GM23338 (cell line): ENCODE measurements around the gene TRAF3. TPM values are rescaled to one million over a fixed set of nuclear protein-coding genes. Genes with fewer than 3 reads are reported as not detected.

Source experiments
- ATAC-seq: fragments of 200-7000 bp; cut with Tn5 transposase; 3 replicates; pipeline ENCODE4 v1.9.1; 2020
- DNase-seq: peaks from one replicate; pipeline ENCODE4 v3.0.0-alpha.2; 2015; ENCODE audit warnings: low spot score
- H2AFZ ChIP-seq: fragments of 200-600 bp; sonication (generic); 2 replicates; pipeline ENCODE4 v1.8.0; 2016; ENCODE audit warnings: antibody characterized with exemption, mild to moderate bottlenecking, moderate library complexity
- H3F3A ChIP-seq: fragments of 200-600 bp; sonication (generic); replicated peaks from 2 replicates; pipeline ENCODE4 v1.8.0; 2017; ENCODE audit warnings: antibody characterized with exemption, mixed run types, low read depth
- H3K27ac ChIP-seq: fragments of 200-600 bp; sonication (generic); 2 replicates; pipeline ENCODE4 v1.6.1; 2016; ENCODE audit warnings: low read depth
- H3K27me3 ChIP-seq: fragments of 200-600 bp; sonication (generic); 2 replicates; pipeline ENCODE4 v1.8.0; 2016; ENCODE audit warnings: mild to moderate bottlenecking, mixed run types, moderate library complexity; ENCODE audit not compliant: insufficient read depth
- H3K36me3 ChIP-seq: fragments of 200-600 bp; sonication (generic); 2 replicates; pipeline ENCODE4 v1.8.0; 2016; ENCODE audit warnings: mild to moderate bottlenecking; ENCODE audit not compliant: insufficient read depth
- H3K4me1 ChIP-seq: fragments of 200-600 bp; sonication (generic); 2 replicates; pipeline ENCODE4 v1.8.0; 2016; ENCODE audit warnings: mild to moderate bottlenecking, moderate library complexity; ENCODE audit not compliant: insufficient read depth
- H3K4me2 ChIP-seq: fragments of 200-600 bp; sonication (generic); 2 replicates; pipeline ENCODE4 v1.7.1; 2017; ENCODE audit warnings: mixed run types
- H3K4me3 ChIP-seq: fragments of 200-600 bp; sonication (generic); 2 replicates; pipeline ENCODE4 v1.6.1; 2016; ENCODE audit warnings: mixed run types
- H3K79me2 ChIP-seq: fragments of 200-600 bp; sonication (generic); replicated peaks from 2 replicates; pipeline ENCODE4 v1.8.0; 2017; ENCODE audit warnings: mild to moderate bottlenecking; ENCODE audit not compliant: insufficient read depth
- H3K9me2 ChIP-seq: fragments of 200-600 bp; sonication (generic); 2 replicates; pipeline ENCODE4 v1.8.0; 2017; ENCODE audit not compliant: insufficient read depth
- H4K20me1 ChIP-seq: fragments of 200-600 bp; sonication (generic); replicated peaks from 2 replicates; pipeline ENCODE4 v1.8.0; 2017; ENCODE audit warnings: mild to moderate bottlenecking; ENCODE audit not compliant: insufficient read depth
- H3K27ac Mint-ChIP-seq: 2 replicates; pipeline ENCODE4 v1.8.0; 2020; ENCODE audit warnings: inconsistent platforms, mild to moderate bottlenecking, moderate library complexity, mixed read lengths
- H3K27me3 Mint-ChIP-seq: 3 replicates; pipeline ENCODE4 v1.8.0; 2022; ENCODE audit warnings: low read depth, mild to moderate bottlenecking, moderate library complexity, mixed read lengths, inconsistent platforms; ENCODE audit not compliant: insufficient read depth, poor library complexity
- H3K36me3 Mint-ChIP-seq: 3 replicates; pipeline ENCODE4 v1.8.0; 2021; ENCODE audit warnings: low read depth, mild to moderate bottlenecking, inconsistent platforms, moderate library complexity, mixed read lengths
- H3K4me1 Mint-ChIP-seq: 3 replicates; pipeline ENCODE4 v1.8.0; 2020; ENCODE audit warnings: mild to moderate bottlenecking, inconsistent platforms, mixed read lengths
- H3K4me3 Mint-ChIP-seq: 3 replicates; pipeline ENCODE4 v1.8.0; 2021; ENCODE audit warnings: moderate library complexity, mild to moderate bottlenecking, inconsistent platforms, mixed read lengths
- H3K9me3 Mint-ChIP-seq: 3 replicates; pipeline ENCODE4 v1.8.0; 2020; ENCODE audit warnings: moderate library complexity, mild to moderate bottlenecking, inconsistent platforms, mixed read lengths
- ETS1 ChIP-seq: IDR thresholded peaks from 2 replicates; pipeline ENCODE4 v1.6.1; 2016; ENCODE audit warnings: antibody characterized with exemption
- EZH2phosphoT487 ChIP-seq: fragments of 200-600 bp; sonication (generic); IDR thresholded peaks from one replicate; pipeline ENCODE4 v1.8.1; 2018; ENCODE audit warnings: antibody characterized with exemption; ENCODE audit not compliant: unreplicated experiment
- ZNF114 ChIP-seq: fragments of 250-450 bp; sonication (Bioruptor Pico); IDR thresholded peaks from 2 replicates; pipeline ENCODE4 v1.5.0; 2020; ENCODE audit warnings: mild to moderate bottlenecking, moderate library complexity
- ZNF462 ChIP-seq: fragments of 250-450 bp; sonication (Bioruptor Pico); IDR thresholded peaks from 2 replicates; pipeline ENCODE4 v1.5.0; 2020; ENCODE audit warnings: mild to moderate bottlenecking, moderate library complexity
- polyA plus RNA-seq: library from polyadenylated mRNA; unstranded; fragments of >200 nt; fragmentation: Nextera tagmentation; extraction: Ambion mirVana; gene quantifications from 2 replicates; pipeline ENCODE4 v1.2.1, GENCODE V29; 2016
- total RNA-seq: library from RNA; depleted of rRNA; stranded (reverse); fragments of >200 nt; shearing (Covaris generic); gene quantifications from 2 replicates; pipeline ENCODE4 v1.2.3, GENCODE V29; 2014

TRAF3 gene
- total and polyA plus RNA-seq, 2 experiments from 2014 or later: 3.7 to 9.3 TPM

GRCh38 chr14:102819747-102820330 is 42.6 kb downstream of the TRAF3 start:
- H3K36me3 Mint-ChIP-seq: no peaks in the 10 kb centered on the region
- no peaks in the 10 kb centered on the region for H3K9me2 ChIP-seq
- H3K4me2 ChIP-seq: peak overlapping the region; percentile 69; the same call in 1 of the 2 replicates
- peak; percentile 34 for ATAC-seq
- no peak for TF ChIP-seq ZNF114 (CRISPR knock-in tag)
- no peak for TF ChIP-seq ZNF462
- no peak for TF ChIP-seq EZH2phosphoT487
- no peak for TF ChIP-seq ETS1
- peaks cover 56% of the 10 kb centered on the region for H3K79me2 ChIP-seq
- H3K27me3 Mint-ChIP-seq: peaks cover 2% of the 10 kb centered on the region
- H3K4me1 Mint-ChIP-seq: peaks cover 35% of the 10 kb centered on the region
- no peaks in the 10 kb centered on the region for H3K9me3 Mint-ChIP-seq
- H2AFZ ChIP-seq: no peak overlapping the region
- H4K20me1 ChIP-seq: no peaks in the 10 kb centered on the region
- no peaks in the 10 kb centered on the region for H3K36me3 ChIP-seq
- H3K27ac ChIP-seq: peak overlapping the region; percentile 72
- no peaks in the 10 kb centered on the region for H3F3A ChIP-seq
- H3K4me3 ChIP-seq: no peak overlapping the region
- peak overlapping the region; percentile 89; the same call in 1 of the 2 replicates for H3K27ac Mint-ChIP-seq
- no peaks in the 10 kb centered on the region for H3K27me3 ChIP-seq
- DNase-seq: no peak
- peaks cover 50% of the 10 kb centered on the region for H3K4me1 ChIP-seq
- no peak overlapping the region for H3K4me3 Mint-ChIP-seq

GRCh38 chr14:102821252-102821651 is 44.0 kb downstream of the TRAF3 start:
- Histone ChIP-seq H3K4me3 (no peak overlapping the region), H2AFZ (no peak overlapping the region), H4K20me1 (no peaks in the 10 kb centered on the region), H3K4me2 (no peak overlapping the region), H3K4me1 (peaks cover 56% of the 10 kb centered on the region), H3K27ac (no peak overlapping the region), H3F3A (no peaks in the 10 kb centered on the region), H3K79me2 (peaks cover 46% of the 10 kb centered on the region), H3K27me3 (no peaks in the 10 kb centered on the region), H3K9me2 (no peaks in the 10 kb centered on the region), H3K36me3 (no peaks in the 10 kb centered on the region)
- DNase-seq (no peak), ATAC-seq (no peak)
- Mint-ChIP-seq H3K4me3 (no peak overlapping the region), H3K27me3 (peaks cover 5% of the 10 kb centered on the region), H3K9me3 (no peaks in the 10 kb centered on the region), H3K36me3 (no peaks in the 10 kb centered on the region), H3K4me1 (peaks cover 46% of the 10 kb centered on the region), H3K27ac (no peak overlapping the region)
- TF ChIP-seq EZH2phosphoT487: no peak
